CD4-positive, alpha-beta T cell treated with Interleukin-2 at 100 ng/mL for 4 hours (primary cell): ENCODE measurements around the gene MTREX.

ENCODE experiments used
- DNase-seq: peaks from one replicate; pipeline ENCODE4 v3.0.0-alpha.2; 2020; ENCODE audit warnings: low spot score

MTREX gene

DNA sequence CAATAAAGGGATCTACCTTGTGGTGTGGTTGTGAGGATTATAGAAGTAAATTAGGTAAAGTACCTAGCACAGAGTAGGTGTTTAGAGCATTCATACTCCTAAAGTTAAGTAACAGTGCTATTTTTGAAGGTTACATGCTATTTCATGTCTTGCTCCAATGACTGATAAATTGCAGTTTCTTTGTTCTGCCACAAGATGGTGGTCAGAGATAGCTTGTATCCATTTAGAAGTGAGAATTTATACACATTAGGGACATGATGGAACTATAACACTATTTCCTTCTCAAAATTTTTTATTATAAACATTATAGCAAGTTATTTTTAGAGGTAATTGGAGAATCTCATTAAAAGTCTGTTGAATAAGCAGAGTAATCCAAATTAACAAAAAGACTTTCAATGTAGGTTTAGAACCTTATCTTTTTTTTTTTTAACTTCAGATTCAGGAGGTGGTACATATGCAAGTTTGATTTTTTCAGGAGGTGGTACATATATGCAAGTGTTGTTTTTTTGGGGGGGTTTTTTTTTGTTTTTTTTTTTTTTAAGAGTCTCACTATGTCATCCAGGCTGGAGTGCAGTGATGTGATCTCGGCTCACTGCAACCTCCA is 17.1 kb downstream of the MTREX start:
- peak; percentile 46 for DNase-seq

DNA sequence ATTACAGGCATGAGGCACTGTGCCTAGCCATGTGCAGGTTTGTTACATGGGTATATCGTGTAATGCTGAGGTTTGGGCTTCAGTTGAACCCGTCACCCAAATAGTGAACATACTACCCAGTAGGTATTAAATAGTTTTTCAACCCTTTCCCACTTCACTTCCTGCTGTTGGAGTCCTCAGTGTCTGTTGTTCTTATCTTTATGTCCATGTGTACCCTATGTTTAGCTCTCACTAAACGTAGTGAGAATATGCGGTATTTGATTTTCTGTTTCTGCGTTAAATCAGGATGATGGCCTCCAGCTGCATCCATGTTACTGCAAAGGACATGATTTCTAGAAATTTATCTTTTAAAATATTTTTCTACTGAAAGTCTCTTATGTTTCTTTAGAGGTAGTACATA is 17.8 kb downstream of the MTREX start:
- no peak for DNase-seq

DNA sequence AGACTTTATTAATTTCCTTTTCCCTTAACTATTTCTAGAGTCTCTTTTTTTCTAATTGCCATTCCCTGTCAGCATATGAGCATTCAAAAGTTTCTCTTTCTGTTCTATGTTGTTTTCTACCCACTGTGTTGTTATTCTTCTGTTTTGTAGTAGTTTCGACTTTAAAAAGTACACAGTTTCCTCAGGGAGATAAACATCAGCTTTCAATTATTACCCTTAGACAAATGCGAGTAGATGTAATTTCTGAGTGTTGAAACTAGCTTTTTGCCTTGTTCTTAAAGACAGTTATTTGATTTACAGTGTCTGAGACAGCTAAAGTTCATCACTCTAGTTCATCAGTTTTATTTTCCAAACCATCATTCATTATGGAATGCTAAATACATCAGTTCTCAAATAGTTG is 19.5 kb downstream of the MTREX start:
- DNase-seq = no peak

DNA sequence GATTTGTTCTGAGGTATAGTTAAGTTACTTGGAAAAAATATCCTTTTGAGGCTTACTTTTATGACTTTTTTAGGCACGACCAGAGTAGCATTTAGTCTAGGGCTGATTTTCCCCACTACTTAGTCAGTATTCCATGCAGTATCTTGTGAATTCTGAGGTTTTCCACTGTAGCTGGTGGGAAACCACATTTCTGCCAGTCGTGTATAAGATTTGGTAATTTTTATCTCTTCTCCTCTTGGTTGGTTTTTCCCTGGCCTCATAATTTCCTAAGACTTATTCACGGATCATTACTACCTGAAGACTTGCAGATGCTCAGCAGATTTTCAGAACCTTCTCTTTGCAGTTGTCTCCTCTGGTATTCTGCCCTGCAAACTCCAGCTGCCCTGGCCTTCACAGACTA is 23.5 kb downstream of the MTREX start:
- DNase-seq = no peak

DNA sequence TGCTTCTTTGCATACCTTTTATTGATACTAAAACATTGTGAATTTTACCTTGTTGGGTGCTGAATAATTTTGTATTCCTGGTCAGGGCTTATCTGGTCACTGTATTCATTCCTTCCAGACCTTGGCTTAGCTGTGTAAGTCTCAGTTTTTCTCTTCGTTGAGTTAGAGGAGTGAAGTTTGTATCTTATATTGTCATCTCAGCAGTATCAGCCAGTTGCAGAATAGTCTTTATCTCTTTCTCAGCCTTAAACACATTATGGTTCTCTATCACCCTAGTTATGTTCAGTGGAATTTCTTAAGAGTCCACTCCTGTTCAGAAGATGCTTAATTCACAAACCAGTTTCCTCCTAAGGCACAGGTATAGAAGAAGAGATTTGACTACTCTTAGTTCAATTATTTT is 25.2 kb downstream of the MTREX start:
- no peak for DNase-seq

DNA sequence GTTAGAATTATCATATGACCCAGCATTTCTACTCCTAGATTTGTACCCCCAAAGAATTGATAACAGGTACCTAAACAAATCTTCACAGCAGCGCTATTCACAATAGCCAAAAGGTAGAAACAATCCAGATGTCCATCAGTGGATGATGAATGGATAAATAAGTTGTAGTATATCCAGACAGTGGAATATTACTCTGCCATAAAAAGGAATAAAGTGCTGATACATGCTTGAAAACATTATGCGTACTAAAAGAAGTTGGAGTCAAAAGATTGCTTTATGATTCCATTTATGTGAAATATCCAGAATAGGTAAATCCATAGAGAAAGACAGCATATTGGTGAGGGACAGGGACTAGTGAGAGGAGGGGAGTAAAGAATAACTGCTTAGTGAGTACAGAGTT is 26.0 kb downstream of the MTREX start:
- no peak for DNase-seq

DNA sequence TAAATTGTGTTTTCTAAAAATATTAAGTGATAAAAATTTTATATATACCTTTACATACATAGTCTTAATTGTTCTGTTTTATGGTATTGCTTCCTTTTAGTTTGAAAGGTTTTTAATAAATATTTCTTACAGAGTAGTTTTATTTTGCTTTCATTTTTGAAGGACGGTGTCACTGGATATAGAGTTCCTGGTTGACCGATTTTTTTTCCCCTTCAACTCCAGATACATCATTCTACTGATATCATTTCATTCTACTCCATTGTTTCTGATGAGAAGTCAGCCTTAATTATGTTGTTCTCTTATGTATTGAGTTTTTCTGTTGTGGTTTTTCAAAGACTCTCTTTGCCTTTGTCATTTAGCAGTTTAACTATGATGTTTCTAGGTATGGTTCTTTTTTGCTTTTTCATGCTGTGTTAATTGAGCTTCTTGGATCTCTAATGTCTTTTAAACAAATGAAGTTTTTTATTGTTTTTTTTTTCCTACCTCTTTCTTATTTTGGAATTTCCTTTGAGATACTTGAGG is 30.4 kb downstream of the MTREX start:
- no peak for DNase-seq

DNA sequence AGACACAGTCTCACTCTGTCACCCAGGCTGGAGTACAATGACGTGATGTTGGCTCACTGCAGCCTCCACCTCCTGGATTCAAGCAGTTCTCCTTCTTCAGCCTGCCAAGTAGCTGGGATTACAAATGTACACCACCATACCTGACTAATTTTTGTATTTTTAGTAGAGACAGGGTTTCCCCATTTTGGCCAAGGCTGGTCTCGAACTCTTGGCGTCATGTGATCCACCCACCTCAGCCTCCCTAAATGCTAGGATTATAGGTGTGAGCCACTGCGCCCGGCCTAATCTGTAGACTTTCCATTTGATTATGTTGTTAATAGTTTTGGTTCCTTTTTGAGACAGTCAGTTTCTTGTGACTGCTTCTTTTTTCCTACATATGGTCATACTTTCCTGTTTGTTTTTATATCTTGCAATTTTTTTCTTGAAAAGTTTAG is 31.0 kb downstream of the MTREX start:
- no peak for DNase-seq

DNA sequence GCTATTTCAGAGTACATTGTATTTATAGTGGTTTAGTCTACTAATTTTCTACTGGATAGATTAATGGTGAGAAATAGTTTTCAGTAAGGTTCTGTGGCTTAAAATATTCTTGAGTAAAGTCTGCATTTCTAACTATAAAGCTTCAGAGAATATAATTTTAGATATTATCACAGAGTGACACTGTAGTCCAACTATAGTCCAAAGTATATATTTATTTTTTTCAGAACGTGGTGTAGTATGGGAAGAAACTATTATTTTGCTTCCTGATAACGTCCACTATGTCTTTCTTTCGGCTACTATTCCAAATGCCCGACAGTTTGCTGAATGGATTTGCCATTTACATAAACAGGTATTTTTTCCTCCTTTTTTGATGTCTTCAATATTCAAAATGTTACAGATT is 35.3 kb downstream of the MTREX start:
- DNase-seq = no peak

DNA sequence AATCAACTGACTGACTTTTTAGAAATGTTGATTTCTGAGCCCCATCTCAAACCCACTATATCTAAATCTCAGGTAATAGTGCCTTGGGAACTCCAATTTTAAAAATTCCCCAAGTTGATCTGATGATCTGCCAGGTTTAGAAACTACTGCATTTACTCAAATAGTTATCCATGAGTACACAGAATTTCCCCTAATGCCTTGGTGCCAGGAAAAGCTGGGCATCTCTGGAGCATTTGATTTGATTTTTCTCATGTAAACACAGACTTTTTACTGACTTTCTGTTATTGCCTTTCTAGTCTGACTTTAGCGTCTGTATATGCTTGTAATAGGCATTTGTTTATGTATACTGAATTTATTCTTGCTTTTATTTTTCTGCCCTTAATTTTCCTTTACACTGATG is 35.8 kb downstream of the MTREX start:
- no peak for DNase-seq

DNA sequence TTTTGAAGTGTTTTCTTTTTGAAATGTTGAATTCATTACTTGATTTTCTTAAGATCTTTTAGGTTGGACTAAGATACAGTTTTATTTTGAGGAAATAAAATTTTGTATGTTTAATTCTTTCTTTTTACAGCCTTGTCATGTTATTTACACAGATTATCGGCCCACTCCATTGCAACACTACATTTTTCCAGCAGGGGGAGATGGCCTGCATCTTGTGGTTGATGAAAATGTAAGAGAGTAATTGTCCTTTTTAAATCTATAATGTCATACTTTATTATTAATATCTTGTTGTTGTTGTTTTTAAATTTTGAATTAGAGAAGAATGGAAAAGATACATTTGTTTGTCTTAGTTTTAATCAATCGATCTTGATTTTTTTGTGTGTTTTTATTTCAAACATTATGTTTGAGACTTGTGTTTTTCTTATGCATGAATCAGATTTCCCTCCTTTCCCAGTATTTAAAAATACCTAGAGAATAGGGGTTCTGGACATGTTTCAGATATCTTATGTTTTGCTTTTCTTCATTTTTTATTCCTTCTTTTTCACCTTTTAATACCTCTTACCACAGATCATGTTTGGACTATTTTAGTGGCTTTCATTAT is 36.7 kb downstream of the MTREX start:
- DNase-seq = peak; percentile 76

DNA sequence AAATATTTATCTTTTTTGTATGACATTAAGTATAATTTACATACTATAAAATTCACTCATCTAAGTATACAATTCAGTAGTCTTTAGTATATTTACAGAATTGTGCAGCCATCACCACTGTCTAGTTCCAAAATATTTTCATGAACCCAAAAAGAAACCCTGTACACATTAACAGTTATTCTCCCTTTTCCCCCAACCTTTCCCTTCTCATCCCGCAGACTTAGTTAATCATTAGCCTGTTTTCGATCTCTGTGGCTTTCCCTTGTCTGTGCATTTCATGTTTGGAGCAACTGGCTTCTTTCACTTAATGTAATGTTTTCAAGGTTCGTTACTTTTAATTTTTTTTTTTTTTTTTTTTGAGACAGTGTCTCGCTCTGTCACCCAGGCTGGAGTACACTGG is 37.5 kb downstream of the MTREX start:
- no peak for DNase-seq

DNA sequence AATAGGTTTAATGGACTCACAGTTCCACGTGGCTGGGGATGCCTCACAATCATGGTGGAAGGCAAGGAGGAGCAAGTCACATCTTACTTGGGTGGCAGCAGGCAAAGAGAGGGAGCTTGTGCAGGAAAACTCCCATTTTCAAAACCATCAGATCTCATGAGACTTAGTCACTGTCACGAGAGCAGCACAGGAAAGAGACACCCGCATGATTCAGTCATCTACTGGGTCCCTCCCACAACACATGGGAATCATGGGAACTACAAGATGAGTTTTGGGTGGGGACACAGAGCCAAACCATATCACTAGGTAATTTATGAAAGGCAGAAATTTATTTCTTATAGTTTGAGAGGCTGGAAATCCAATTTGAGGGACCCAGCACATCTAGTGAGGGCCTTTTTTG is 40.0 kb downstream of the MTREX start:
- no peak for DNase-seq

DNA sequence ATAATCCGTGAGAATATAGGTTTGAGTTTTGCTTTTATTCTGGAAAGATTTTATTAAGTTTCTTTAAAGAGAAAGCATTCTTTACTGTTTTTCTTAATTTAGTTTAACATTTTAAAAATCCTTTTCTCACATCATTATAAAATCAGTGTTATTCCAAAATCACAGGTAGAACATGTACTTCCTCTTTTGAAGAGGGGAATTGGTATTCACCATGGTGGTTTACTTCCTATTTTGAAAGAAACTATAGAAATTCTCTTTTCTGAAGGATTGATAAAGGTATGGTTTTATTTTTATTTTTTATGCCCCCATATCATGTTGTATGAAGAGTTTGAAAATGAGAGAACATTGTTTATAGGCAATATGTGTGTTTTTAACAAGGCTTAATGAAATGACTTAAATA is 43.0 kb downstream of the MTREX start:
- DNase-seq = no peak

DNA sequence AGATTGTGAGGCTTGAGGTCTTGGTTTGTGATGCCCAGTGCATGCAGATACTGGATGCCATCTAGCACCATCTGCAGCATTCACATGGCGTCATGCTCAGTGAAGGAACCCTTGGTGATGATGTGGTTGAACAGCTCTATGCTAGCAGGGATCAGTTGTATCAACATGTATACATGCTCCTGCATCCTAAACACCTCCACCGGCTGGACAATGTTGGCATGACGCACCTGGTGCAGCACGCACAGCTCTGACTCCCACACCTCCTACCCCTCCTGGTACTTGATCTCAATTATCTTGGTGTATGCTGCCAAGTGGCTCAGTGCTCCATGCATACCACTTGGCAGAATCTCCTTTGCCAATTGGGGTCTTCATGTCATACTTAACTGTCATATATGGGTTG is 49.1 kb downstream of the MTREX start:
- no peak for DNase-seq

DNA sequence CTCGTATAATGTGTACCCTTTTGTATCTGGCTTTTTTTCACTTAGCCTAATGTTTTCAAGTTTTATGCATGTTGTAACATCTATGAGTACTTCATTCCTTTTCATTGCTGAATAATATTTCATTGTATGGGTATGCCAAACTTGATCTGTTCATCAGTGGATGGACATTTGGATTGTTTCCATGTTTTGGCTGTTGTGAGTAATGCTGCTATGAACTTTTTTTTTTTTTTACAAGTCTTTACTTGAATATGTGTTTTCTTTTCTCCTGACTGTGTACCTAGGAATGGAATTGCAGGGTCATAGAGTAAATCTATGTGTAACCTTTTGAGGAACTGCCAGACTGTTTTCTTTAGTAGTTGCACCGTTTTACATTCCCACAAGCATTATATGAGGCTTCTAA is 52.4 kb downstream of the MTREX start:
- DNase-seq = no peak

DNA sequence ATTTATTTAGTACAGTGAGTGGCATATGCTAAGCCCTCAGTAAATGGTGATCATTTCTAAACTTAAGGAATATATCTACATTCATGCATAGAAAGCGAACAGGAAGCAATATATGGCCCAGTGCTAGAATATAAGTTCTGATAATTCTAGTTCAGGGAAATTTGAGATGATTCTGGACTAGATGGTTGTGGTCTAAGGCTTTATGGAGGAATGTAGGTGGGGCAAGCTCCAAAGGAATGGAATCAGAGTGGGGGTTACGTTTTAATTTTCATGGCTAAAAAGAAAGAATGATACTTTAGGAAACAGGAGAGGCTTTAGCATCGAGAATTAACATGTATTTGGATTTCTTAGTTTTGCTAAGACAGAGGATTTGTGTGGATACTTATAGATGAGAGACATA is 56.1 kb downstream of the MTREX start:
- DNase-seq = no peak

DNA sequence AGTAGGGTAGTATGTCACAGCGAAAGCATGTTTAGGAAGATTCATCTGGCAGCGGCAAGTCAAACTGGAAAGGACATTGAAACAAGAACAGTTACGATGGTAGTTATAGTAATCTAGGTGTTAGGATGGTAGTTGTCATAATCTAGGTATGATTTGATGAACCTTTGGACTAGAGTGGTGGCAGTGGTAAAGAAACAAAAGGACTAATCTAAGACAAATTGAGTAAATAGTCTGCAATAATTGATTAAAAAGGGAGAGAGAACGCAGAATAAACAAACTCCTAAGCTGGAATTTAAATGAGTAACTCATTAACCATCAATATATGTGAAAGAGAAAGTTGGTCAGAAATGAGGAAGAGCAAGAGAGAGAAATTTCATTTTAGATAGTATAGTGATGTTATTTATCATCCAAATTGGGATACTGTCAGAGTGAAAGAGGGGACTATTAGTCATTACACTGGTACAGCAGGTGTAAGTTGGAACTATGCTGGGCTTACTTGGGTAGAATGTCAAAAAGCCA is 56.8 kb downstream of the MTREX start:
- DNase-seq = no peak

DNA sequence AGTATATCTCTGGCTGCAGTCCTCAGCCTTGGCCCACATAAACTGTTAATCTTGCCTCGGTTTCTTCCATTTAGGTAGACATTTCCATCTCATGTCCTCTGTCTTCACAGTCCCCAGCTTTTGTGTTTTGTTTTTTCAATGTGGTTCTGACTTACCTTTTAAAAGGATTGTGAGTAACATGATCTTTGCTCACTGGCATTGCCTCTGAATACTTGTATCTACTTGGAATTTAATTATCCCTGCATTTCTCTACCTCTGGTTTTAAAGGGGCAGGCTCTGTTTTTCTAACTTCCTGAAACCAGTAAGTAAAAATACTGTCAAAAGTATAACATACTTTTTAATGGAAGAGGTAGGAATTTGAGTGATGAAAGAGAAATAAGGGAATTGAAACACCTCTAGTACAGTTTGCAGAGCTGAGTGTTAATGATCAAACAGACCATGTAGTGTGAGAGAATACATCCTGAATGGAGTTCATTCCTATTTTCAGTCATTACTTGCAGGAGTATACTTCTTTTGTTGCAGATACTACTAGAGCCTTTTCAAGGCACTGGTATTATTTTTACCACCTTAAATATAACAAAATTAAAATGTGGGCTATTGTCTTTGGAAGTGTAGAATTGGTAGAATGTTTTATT is 62.6 kb downstream of the MTREX start:
- DNase-seq = no peak

DNA sequence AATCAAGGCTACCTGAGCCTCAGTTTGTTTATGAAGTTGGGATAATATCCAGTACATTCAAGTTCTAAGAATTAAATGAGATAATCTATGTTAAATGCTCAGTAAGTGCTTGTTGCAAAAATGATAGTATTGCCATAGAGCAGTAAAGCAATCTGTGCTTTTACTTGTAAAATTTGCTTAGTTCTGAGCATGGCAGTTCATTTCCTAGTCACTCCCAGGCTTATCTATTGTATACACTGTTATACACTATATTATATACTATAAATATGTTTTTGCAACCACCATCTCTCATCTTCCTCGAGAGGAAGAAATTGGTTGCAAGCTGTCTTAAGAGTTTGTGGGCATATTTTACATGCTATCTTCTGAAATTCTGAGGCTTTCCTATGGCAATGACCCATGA is 63.4 kb downstream of the MTREX start:
- DNase-seq = no peak

DNA sequence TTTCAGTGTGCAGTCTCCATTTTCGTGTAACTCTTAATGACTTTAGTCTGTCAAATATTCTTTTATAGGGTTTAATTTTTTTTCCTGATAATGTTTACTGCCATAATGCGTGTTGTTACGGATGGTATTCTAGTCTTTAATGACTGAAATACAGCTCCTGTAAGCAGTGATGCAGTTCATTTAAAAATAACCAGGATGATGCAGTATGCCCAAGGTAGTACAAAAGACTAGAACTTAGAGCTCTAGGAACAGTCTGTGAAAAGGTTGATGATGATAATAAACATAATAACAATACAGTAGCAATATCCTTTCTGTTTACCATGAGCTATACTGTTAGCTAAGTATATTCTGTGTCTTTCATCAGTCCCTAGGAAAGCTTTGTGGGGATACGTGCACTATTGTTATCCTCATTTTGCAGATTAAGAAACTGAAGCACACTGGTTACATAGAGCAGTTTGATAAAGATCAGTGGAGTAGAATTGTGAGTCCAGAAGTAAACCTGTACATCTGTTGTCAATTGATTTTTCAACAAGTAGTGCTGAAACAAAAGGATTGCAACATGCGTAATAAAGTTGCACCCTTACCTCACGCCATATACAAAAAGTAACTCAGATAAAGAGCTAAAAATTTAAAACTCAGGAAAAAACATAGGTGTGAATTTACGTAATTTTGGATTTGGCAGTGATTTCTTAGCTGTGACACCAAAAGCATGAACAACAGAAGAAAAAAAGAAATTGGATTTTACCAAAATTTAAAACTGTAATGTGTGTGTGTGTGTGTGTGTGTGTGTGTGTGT is 64.5 kb downstream of the MTREX start:
- no peak for DNase-seq

DNA sequence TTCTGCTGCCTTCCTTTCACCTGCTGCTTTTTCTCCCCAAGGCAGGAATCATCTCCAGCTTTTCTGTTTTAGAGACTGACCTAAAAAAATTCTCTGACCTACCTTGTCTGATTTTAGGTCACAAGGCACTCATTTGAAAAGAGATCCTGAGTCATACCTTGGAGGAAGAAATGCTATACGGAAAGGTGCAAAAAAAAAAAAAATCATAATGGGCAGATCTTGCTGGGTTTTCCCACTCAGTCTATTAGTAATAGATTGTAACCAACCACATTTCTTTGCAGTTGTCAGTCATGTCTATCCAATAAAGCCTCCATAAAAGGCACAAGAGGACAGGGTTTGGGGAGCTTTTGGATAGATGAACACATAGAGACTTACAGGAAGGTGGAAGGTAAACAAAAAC is 70.0 kb downstream of the MTREX start:
- no peak for DNase-seq

DNA sequence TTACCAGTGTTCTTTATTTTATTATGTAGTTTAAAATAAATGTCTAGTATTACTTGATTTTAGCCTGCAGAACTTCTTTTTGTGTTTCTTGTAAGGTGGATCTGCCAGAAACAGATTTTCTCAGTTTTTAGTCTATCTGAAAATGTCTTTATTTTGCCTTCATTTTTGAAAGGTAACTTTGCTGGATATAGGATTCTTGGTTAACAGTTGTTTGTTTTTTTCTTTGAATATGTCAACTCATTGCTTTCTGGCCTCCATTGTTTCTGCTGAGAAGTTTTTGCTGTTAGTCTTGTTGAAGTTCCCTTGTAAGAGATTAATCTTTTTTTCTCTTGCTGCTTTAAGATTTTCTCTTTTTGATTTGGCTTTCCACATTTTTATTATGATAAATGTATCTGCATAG is 75.5 kb downstream of the MTREX start:
- DNase-seq = no peak
